Activated CD8-positive, alpha-beta T cell treated with anti-CD3 and anti-CD28 coated beads for 36 hours (primary cell): ENCODE data around the gene KIAA1549. TPM values are rescaled to one million over a fixed set of nuclear protein-coding genes. Genes with fewer than 3 reads are reported as not detected.
"Not testable (repeated sequence)": the region's sequence is repeated elsewhere in the genome, so short reads cannot be mapped to it uniquely, and the experiment has no call there.

ENCODE experiments used
- ATAC-seq: fragments of 200-7000 bp; cut with Tn5 transposase; one replicate; pipeline ENCODE4 v1.10.0; 2021; ENCODE audit warnings: mild to moderate bottlenecking, moderate library complexity
- CTCF ChIA-PET: fragments of 350-600 bp; sonication (Branson Sonifier 250); formaldehyde crosslinking; loops from one replicate; lab custom pipeline; 2021; ENCODE audit warnings: antibody characterized with exemption; lab: Charles Lee
- POLR2A ChIA-PET: fragments of 350-600 bp; sonication (Branson Sonifier 250); formaldehyde crosslinking; loops from one replicate; lab custom pipeline; 2021; ENCODE audit warnings: antibody characterized with exemption; lab: Charles Lee
- DNase-seq: peaks from one replicate; pipeline ENCODE4 v3.0.0-alpha.2; 2020
- H3K27ac Mint-ChIP-seq: one replicate; pipeline ENCODE4 v1.8.0; 2021; ENCODE audit warnings: mild to moderate bottlenecking, mixed read lengths
- H3K27me3 Mint-ChIP-seq: one replicate; pipeline ENCODE4 v1.8.0; 2021; ENCODE audit warnings: mixed read lengths
- H3K36me3 Mint-ChIP-seq: one replicate; pipeline ENCODE4 v1.8.0; 2021; ENCODE audit warnings: low read depth, mixed read lengths
- H3K4me1 Mint-ChIP-seq: one replicate; pipeline ENCODE4 v1.8.0; 2021; ENCODE audit warnings: low read depth, mixed read lengths
- H3K4me3 Mint-ChIP-seq: one replicate; pipeline ENCODE4 v1.8.0; 2021; ENCODE audit warnings: mild to moderate bottlenecking, moderate library complexity, mixed read lengths
- H3K9me3 Mint-ChIP-seq: one replicate; pipeline ENCODE4 v1.8.0; 2021; ENCODE audit warnings: mixed read lengths
- CTCF ChIP-seq: fragments of 200-600 bp; IDR thresholded peaks from one replicate; pipeline ENCODE4 v1.8.0; 2022; ENCODE audit warnings: antibody characterized with exemption, mild to moderate bottlenecking
- intact Hi-C: fragments of 100-400 bp; cut with micrococcal nuclease; formaldehyde crosslinking; loops from one replicate; pipeline ENCODE4 v1.10.0; 2022
- total RNA-seq, 2 experiments: library from RNA; stranded (reverse); gene quantifications; one replicate each; pipeline ENCODE4 v1.2.3, GENCODE V29; 2021

Gene KIAA1549
- total RNA-seq, 2 experiments from 2014 or later: 1.3 to 1.5 TPM

- ATAC-seq (peak; percentile 24), DNase-seq (no peak)
- H3K27me3 Mint-ChIP-seq: peaks cover 1% of the 10 kb centered on the region
- no peaks in the 10 kb centered on the region for H3K36me3 Mint-ChIP-seq
- POLR2A ChIA-PET: no interaction called here
- H3K27ac Mint-ChIP-seq: no peak within 1 kb of the TSS
- TF ChIP-seq CTCF: no peak
- intact Hi-C loops: no loop called here
- peaks cover 5% of the 10 kb centered on the region for H3K4me1 Mint-ChIP-seq
- H3K4me3 Mint-ChIP-seq: no peak within 1 kb of the TSS
- CTCF ChIA-PET: no interaction called here
- no peaks in the 10 kb centered on the region for H3K9me3 Mint-ChIP-seq
Measured at GRCh38 chr7:138797715-138798320, 183.4 kb downstream of the KIAA1549 start, which contains the start of the genes ATP6V0A4 and TMEM213. TSS of gene ATP6V0A4 (minus strand) at chr7:138798196. CDS start at chr7:138771247, 26,949 bp downstream. TSS of gene TMEM213 (plus strand) at chr7:138797994. CDS start at chr7:138798105, 111 bp downstream.

GRCh38 chr7:138797046-138797445 lies 184.1 kb downstream of the KIAA1549 start:
- CTCF ChIA-PET, ATAC-seq, H3K9me3 Mint-ChIP-seq: not testable (repeated sequence)

GRCh38 chr7:138796038-138796615 lies 185.1 kb downstream of the KIAA1549 start:
- Mint-ChIP-seq H3K36me3 (no peaks in the 10 kb centered on the region), H3K4me3 (no peak overlapping the region), H3K27ac (no peak overlapping the region), H3K4me1 (peaks cover 5% of the 10 kb centered on the region), H3K27me3 (peaks cover 1% of the 10 kb centered on the region), H3K9me3 (no peaks in the 10 kb centered on the region)
- ChIA-PET CTCF (no interaction called here), POLR2A (no interaction called here)
- DNase-seq: no peak
- no peak for ATAC-seq
- no peak for TF ChIP-seq CTCF
- intact Hi-C loops: no loop called here

More at GRCh38 chr7:138797046-138797445, 184.1 kb downstream of the KIAA1549 start:
- H3K27ac Mint-ChIP-seq, POLR2A ChIA-PET, DNase-seq, H3K4me1 Mint-ChIP-seq, H3K36me3 Mint-ChIP-seq, H3K27me3 Mint-ChIP-seq, intact Hi-C loops, H3K4me3 Mint-ChIP-seq: not testable (repeated sequence)

GRCh38 chr7:138785587-138786437 lies 195.4 kb downstream of the KIAA1549 start:
- Mint-ChIP-seq H3K36me3 (peaks cover 2% of the 10 kb centered on the region), H3K27me3 (no peaks in the 10 kb centered on the region), H3K4me1 (no peaks in the 10 kb centered on the region), H3K4me3 (no peak overlapping the region), H3K27ac (no peak overlapping the region), H3K9me3 (peaks cover 12% of the 10 kb centered on the region)
- ATAC-seq (no peak), DNase-seq (no peak)
- POLR2A ChIA-PET: no interaction called here
- TF ChIP-seq CTCF: no peak
- intact Hi-C loops: no loop called here
- CTCF ChIA-PET: interaction anchor here (1.3 kb wide), 1 partner anchor 8 kb away, joined by 3 read pairs; no protein-coding TSS in a partner anchor

GRCh38 chr7:138784692-138785091 lies 196.5 kb downstream of the KIAA1549 start:
- H3K4me1 Mint-ChIP-seq: no peaks in the 10 kb centered on the region
- ChIA-PET POLR2A (no interaction called here), CTCF (interaction anchor here (1.3 kb wide), 1 partner anchor 9 kb away, joined by 3 read pairs; no protein-coding TSS in a partner anchor)
- ATAC-seq (no peak), DNase-seq (no peak)
- H3K9me3 Mint-ChIP-seq: peaks cover 12% of the 10 kb centered on the region
- no peaks in the 10 kb centered on the region for H3K27me3 Mint-ChIP-seq
- no peak for TF ChIP-seq CTCF
- peaks cover 2% of the 10 kb centered on the region for H3K36me3 Mint-ChIP-seq
- no peak overlapping the region for H3K27ac Mint-ChIP-seq
- intact Hi-C loops: no loop called here
- no peak overlapping the region for H3K4me3 Mint-ChIP-seq

Other genes starting within 250 kb of the KIAA1549 start
- gene TMEM213, start 183.4 kb downstream of the KIAA1549 start, total RNA-seq: not detected
- gene ATP6V0A4, start 183.2 kb downstream of the KIAA1549 start, total RNA-seq: not detected
- gene ZC3HAV1L, start 54.7 kb upstream of the KIAA1549 start, total RNA-seq: 10 to 100 TPM; 19.9 TPM
- 100 to 1,000 TPM; 125 to 128 TPM for gene ZC3HAV1, start 128.3 kb upstream of the KIAA1549 start, total RNA-seq
- 1 to 10 TPM; 7.0 to 7.6 TPM for gene UBN2, start 249.8 kb upstream of the KIAA1549 start, total RNA-seq